ENCODE measurements around the gene EIF6. TPM values are rescaled to one million over a fixed set of nuclear protein-coding genes. Genes with fewer than 3 reads are reported as not detected.

EIF6 gene
- total and polyA plus RNA-seq, 4 donors: 60.8 to 160 (median 106) TPM

GRCh38 chr20:35277127-35277526 lies 7.4 kb downstream of the EIF6 start:
- no peaks in the 10 kb centered on the region for H3K27me3 ChIP-seq (ENCODE audit: control insufficient read depth in 4 of 4, insufficient read depth in 4 of 4, low read length in 3 of 4)
- peak overlapping the region; percentile 90 to 91 for H3K27ac ChIP-seq (ENCODE audit: low read depth in 1 of 2, low read length in 2 of 2)
- peaks cover 13 to 28% (median 21%) of the 10 kb centered on the region in 4 donors for H3K36me3 ChIP-seq (ENCODE audit: control insufficient read depth in 4 of 4, insufficient read depth in 3 of 4, low read depth in 1 of 4, low read length in 3 of 4)
- no peaks in the 10 kb centered on the region for H3K9me3 ChIP-seq (ENCODE audit: control insufficient read depth in 4 of 4, low read length in 3 of 4)
- peak overlapping the region; percentile 82 to 89 (median 87) for H3K4me3 ChIP-seq (ENCODE audit: low read depth in 1 of 3, low read length in 3 of 3)
- WGBS: 12% methylated on average over 10 of the region's 10 CpGs
- peak overlapping the region; percentile 72 to 94 for H3K9ac ChIP-seq (ENCODE audit: low read depth in 1 of 2, low read length in 2 of 2)
- DNase-seq (ENCODE audit: low spot score): no peak
- peaks cover 0 to 14% (median 7%) of the 10 kb centered on the region in 4 donors for H3K4me1 ChIP-seq (ENCODE audit: control insufficient read depth in 4 of 4, insufficient read depth in 4 of 4, low read length in 3 of 4)
- TF ChIP-seq MAX (IDR thresholded peaks at IDR 0.05) (no peak), CTCF (IDR thresholded peaks at IDR 0.05; ENCODE audit: low read depth, low read length, missing input control) (no peak), FOXA2 (IDR thresholded peaks at IDR 0.05) (no peak)

- Histone ChIP-seq H3K36me3 (ENCODE audit: control insufficient read depth in 4 of 4, insufficient read depth in 3 of 4, low read depth in 1 of 4, low read length in 3 of 4) (peaks cover 13 to 30% (median 24%) of the 10 kb centered on the region in 4 donors), H3K27ac (ENCODE audit: low read depth in 1 of 2, low read length in 2 of 2) (no peak overlapping the region), H3K9me3 (ENCODE audit: control insufficient read depth in 4 of 4, low read length in 3 of 4) (no peaks in the 10 kb centered on the region), H3K4me3 (ENCODE audit: low read depth in 1 of 3, low read length in 3 of 3) (no peak overlapping the region), H3K9ac (ENCODE audit: low read depth in 1 of 2, low read length in 2 of 2) (peak overlapping the region in 1 of 2 donors; percentile 94), H3K27me3 (ENCODE audit: control insufficient read depth in 4 of 4, insufficient read depth in 4 of 4, low read length in 3 of 4) (no peaks in the 10 kb centered on the region), H3K4me1 (ENCODE audit: control insufficient read depth in 4 of 4, insufficient read depth in 4 of 4, low read length in 3 of 4) (peaks cover 0 to 14% (median 7%) of the 10 kb centered on the region in 4 donors)
- no peak for DNase-seq (ENCODE audit: low spot score)
- TF ChIP-seq SP1 (IDR thresholded peaks at IDR 0.05) (no peak), HNF4G (IDR thresholded peaks at IDR 0.05) (no peak), NR2F2 (IDR thresholded peaks at IDR 0.05) (no peak), JUND (IDR thresholded peaks at IDR 0.05) (no peak), CTCF (IDR thresholded peaks at IDR 0.05; ENCODE audit: low read depth, low read length, missing input control) (no peak)
- WGBS: 94% methylated on average over 6 of the region's 6 CpGs
Measured at GRCh38 chr20:35276408-35276807, 8.2 kb downstream of the EIF6 start.

GRCh38 chr20:35275741-35276251 lies 8.8 kb downstream of the EIF6 start:
- 94% methylated on average over 12 of the region's 12 CpGs for WGBS
- Histone ChIP-seq H3K9ac (ENCODE audit: low read depth in 1 of 2, low read length in 2 of 2) (no peak overlapping the region), H3K27me3 (ENCODE audit: control insufficient read depth in 4 of 4, insufficient read depth in 4 of 4, low read length in 3 of 4) (no peaks in the 10 kb centered on the region), H3K4me1 (ENCODE audit: control insufficient read depth in 4 of 4, insufficient read depth in 4 of 4, low read length in 3 of 4) (peaks cover 0 to 14% (median 7%) of the 10 kb centered on the region in 4 donors), H3K36me3 (ENCODE audit: control insufficient read depth in 4 of 4, insufficient read depth in 3 of 4, low read depth in 1 of 4, low read length in 3 of 4) (peaks cover 13 to 35% (median 24%) of the 10 kb centered on the region in 4 donors), H3K27ac (ENCODE audit: low read depth in 1 of 2, low read length in 2 of 2) (no peak overlapping the region), H3K4me3 (ENCODE audit: low read depth in 1 of 3, low read length in 3 of 3) (no peak overlapping the region), H3K9me3 (ENCODE audit: control insufficient read depth in 4 of 4, low read length in 3 of 4) (no peaks in the 10 kb centered on the region)
- no peak for TF ChIP-seq HNF4G (IDR thresholded peaks at IDR 0.05)
- no peak for TF ChIP-seq FOXA1 (IDR thresholded peaks at IDR 0.05)
- no peak for TF ChIP-seq ATF3 (IDR thresholded peaks at IDR 0.05)
- TF ChIP-seq TAF1 (conservative IDR thresholded peaks at IDR 0.05): no peak
- TF ChIP-seq ZBTB33 (IDR thresholded peaks at IDR 0.05): no peak
- TF ChIP-seq RAD21 (IDR thresholded peaks at IDR 0.05): no peak
- TF ChIP-seq MAX (IDR thresholded peaks at IDR 0.05): no peak
- no peak for TF ChIP-seq EGR1 (IDR thresholded peaks at IDR 0.05; ENCODE audit: low read depth in 2 of 2)
- no peak for DNase-seq (ENCODE audit: low spot score)

All from liver (tissue), 9 donors.